NCI-H2107 treated with DMSO at 0.1 percent for 48 hours (cell line): ENCODE measurements around the gene MRPS24.
"Not testable (repeated sequence)": the region's sequence is repeated elsewhere in the genome, so short reads cannot be mapped to it uniquely, and the experiment has no call there.

Experiments
- DNase-seq: peaks from one replicate; lab custom pipeline; 2025; ENCODE audit not compliant: unreplicated experiment; lab: John Stamatoyannopoulos, UW

Gene MRPS24

DNA sequence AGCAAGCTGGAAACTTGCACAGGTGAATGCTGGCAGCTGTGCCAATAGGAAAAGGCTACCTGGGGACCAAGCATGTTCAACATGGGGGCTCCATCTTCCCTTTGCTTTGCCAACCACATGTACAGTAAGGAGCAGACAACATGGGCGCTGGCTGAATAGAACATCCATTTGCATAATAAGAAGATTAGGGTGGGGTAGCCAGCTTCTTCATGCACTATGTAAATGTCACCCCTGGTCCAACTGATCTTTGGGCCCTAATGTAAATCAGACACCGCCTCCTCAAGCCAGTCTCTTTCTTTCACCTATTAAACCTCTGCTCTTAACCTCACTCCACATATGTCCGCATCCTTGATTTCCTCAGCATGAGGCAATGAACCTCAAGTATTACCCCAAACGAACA, 26.0 kb downstream of the MRPS24 start:
- DNase-seq = no peak

DNA sequence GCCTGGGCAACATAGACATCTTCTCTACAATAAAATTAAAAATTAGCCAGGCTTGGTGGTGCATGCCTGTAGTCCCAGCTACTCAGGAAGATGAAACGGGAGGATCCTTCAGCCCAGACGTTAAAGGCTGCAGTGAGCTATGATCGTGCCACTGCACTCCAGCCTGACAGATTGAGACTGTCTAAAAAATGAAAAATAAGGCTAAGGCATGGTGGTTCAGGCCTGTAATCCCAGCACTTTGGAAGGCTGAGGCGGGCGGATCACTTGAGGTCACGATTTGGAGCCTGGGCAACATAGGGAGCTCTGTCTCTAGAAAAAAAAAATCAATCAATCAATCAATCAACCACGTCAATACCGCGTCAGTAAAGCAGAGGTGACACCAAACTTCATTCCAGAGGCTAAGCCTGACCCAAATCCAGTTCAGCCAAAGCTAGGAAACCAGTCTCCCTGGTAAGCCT, 31.1 kb downstream of the MRPS24 start:
- DNase-seq = no peak

DNA sequence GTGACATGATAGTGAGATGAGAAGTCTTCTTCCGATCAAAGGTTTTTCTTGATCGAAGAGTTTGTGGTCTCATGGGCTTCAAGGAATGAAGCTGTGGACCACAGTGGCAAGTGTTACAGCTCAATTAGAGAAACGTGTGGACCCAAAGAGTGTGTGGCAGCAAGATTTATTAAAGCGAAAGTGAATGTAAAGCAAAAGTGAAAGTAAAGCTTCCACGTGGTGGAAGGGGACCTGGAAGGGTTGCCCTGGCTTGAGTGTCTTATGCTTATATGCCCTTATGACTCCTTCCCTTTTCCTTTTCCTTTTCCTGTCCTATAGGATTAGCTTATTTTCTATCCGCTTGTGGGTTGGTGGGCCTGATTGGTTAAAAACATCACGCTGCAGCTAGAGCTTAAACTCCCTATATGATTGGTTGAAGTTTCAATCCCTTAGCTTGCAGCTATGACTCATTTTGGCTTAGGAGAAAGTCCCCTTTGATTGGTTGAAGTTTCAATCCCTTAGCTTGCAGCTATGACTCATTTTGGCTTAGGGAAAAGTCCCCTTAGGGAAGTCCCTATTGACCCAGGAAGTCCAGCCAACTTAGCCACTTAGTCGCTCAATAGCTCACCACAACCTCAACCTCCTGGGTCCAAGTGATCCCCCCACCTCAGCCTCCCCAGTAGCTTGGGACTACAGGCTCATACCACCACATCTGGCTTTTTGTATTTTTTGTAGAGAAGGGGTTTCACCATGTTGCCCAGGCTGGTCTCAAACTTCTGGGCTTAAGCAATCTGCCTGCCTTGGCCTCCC, 34.7 kb downstream of the MRPS24 start:
- DNase-seq = no peak

DNA sequence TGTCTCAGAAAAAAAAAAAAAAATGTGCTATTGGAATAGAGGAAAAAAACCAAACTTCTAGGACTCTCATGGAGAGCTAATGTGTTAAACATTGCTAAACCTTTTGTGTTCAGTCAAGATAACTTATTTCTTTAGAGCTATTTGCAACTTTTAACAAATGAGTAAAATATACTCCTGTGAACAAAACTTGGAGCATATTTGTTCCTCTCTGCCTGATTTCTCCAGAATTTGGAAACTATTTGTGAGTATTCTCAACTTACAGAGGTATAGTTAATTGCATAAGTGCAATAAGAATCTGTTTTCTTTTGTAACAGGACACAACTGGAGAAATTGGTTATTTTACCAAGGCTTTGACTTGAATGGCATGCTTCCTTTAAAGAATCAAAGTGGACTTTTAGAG, 38.4 kb downstream of the MRPS24 start:
- DNase-seq = not testable (repeated sequence)

DNA sequence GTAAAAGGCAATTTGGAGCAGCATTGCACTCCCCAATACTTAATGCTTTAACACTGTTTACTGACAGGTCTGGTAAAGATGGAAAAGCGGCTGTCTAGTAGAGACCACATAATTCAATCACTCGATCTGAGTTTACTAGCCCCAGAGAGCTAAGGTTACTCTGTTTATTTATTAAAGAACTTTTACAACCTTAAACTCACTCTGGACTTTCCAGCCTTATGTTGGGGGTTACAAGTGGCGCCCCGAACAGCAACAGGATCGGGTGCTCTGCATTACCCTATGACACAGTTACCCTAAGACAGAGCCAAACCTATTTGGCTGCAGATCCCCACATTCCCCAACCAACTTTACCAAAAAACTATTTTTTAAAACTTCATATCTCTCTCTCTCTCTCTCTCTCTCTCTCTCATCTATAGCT, 43.9 kb downstream of the MRPS24 start:
- no peak for DNase-seq

DNA sequence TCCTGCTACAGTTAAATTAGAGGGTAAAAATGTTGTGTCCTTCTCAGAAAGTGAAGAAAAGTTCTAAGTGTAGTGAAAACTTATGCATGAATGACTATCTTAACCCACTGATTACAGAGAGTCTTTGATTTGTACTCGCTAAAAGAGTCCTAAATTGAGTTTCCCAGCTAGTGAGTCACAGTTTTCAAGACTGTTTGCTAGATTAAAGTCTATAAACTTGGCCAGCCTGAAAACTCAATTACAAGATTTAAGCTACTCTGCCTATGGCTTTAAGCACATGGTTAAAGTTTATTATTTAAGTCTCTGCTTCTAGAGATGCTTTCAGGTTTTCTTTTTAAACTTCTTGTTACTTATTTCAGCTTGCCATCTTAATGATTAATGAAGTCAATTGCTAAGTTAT, 44.4 kb downstream of the MRPS24 start:
- no peak for DNase-seq

DNA sequence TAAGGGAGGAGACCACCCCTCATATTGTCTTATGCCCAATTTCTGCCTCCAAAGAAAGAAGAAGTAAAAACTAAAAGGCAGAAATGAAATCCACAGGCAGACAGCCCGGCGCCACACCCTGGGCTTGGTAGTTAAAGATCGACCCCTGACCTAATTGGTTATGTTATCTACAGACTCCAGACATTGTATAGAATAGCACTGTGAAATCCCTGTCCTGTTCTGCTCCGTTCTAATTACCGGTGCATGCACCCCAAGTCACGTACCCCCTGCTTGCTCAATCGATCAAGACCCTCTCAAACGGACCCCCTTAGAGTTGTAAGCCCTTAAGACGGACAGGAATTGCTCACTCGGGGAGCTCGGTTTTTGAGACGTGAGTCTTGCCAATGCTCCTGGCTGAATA, 44.8 kb downstream of the MRPS24 start:
- DNase-seq = not testable (repeated sequence)

DNA sequence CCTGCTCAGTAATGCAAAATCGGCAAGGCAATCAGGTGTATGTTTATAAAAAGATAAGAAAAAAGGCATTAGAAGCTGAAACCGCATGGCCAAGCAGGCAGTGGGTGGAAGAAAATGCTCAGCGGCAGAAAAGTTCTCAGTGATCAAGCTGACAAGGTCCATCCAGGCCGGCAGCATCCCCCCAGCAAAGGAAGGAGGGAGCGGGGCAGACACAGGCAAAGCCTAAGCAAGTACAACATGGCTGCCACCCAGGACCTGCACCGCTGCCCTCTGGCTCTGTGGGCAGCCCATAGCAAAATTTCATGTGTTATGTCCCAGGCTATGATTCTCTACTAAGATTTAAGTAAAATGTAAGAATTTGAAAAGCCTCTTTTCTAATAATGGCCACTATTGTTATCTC, 45.4 kb downstream of the MRPS24 start:
- no peak for DNase-seq

DNA sequence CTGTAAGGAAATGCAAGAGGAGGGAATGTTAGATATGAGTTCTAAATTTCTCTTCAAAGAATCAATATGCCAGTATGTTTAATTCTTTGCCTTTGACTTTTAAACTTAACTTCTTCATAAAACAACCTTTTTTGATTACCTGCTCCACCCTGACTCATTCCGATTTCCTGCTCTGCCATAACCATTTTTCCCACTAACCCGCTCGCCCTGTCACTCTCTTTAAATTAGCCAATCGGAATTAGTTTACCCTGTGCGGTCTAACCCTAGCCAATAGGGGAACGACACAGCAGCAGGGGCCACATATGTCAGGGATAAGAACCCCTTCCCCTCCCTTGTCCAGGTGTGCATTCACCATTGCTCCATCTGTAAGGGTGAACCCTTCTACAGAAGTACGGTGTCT, 45.9 kb downstream of the MRPS24 start:
- not testable (repeated sequence) for DNase-seq
